SU-DHL-6 (cell line): Measurements from ENCODE around the gene UGT2A3.

Experiments used
- H2AFZ ChIP-seq: fragments of 200-600 bp; sonication (generic); 2 replicates; pipeline ENCODE4 v1.6.1; 2014; ENCODE audit warnings: low read depth, mild to moderate bottlenecking, moderate library complexity, mixed read lengths, antibody characterized with exemption, low read length; ENCODE audit not compliant: severe bottlenecking
- H3F3A ChIP-seq: fragments of 200-600 bp; shearing (Covaris generic); 2 replicates; pipeline ENCODE4 v1.6.0; 2016; ENCODE audit warnings: antibody characterized with exemption, mild to moderate bottlenecking; ENCODE audit not compliant: insufficient read depth
- H3K27ac ChIP-seq: fragments of 200-600 bp; sonication (generic); 2 replicates; pipeline ENCODE4 v1.5.1; 2016; ENCODE audit warnings: low read depth, mild to moderate bottlenecking, low read length, moderate library complexity, mixed read lengths
- H3K27me3 ChIP-seq: fragments of 200-600 bp; sonication (generic), shearing (Covaris generic); 2 replicates; pipeline ENCODE4 v1.6.0; 2014; ENCODE audit warnings: mild to moderate bottlenecking, low read length
- H3K36me3 ChIP-seq: fragments of 200-600 bp; sonication (generic); 2 replicates; pipeline ENCODE4 v1.6.1; 2014; ENCODE audit warnings: mild to moderate bottlenecking, low read length, mixed read lengths
- H3K4me2 ChIP-seq: fragments of 300-600, 200-600 bp; shearing (Covaris generic), sonication (generic); 2 replicates; pipeline ENCODE4 v1.6.0; 2014; ENCODE audit warnings: low read length, low read depth, mild to moderate bottlenecking; ENCODE audit not compliant: poor library complexity, severe bottlenecking
- H3K4me3 ChIP-seq: fragments of 200-600 bp; sonication (generic); 2 replicates; pipeline ENCODE4 v1.5.1; 2014; ENCODE audit warnings: antibody characterized with exemption, low read length, mild to moderate bottlenecking, mixed read lengths; ENCODE audit not compliant: insufficient read depth, poor library complexity, severe bottlenecking
- H3K79me2 ChIP-seq: fragments of 200-600 bp; sonication (generic); 2 replicates; pipeline ENCODE4 v1.6.1; 2014; ENCODE audit warnings: mild to moderate bottlenecking, low read length, moderate library complexity; ENCODE audit not compliant: insufficient read depth
- H3K9ac ChIP-seq: fragments of 200-600 bp; sonication (generic); 2 replicates; pipeline ENCODE4 v1.7.0; 2014; ENCODE audit warnings: mild to moderate bottlenecking, low read length
- H3K9me2 ChIP-seq: fragments of 200-600 bp; sonication (generic); replicated peaks from 2 replicates; pipeline ENCODE4 v1.6.1; 2014; ENCODE audit warnings: low read length; ENCODE audit not compliant: insufficient read depth
- H3K9me3 ChIP-seq: fragments of 200-600 bp; sonication (generic); 2 replicates; pipeline ENCODE4 v1.6.1; 2014; ENCODE audit warnings: low read length, mixed read lengths; ENCODE audit not compliant: insufficient read depth
- H4K20me1 ChIP-seq: fragments of 200-600 bp; sonication (generic); 2 replicates; pipeline ENCODE4 v1.6.1; 2014; ENCODE audit warnings: low read depth, mild to moderate bottlenecking, antibody characterized with exemption, low read length, moderate library complexity, mixed read lengths
- EZH2phosphoT487 ChIP-seq: fragments of 200-600 bp; sonication (generic), shearing (Covaris generic); conservative IDR thresholded peaks from 2 replicates; pipeline ENCODE4 v1.6.1; 2018; ENCODE audit warnings: mild to moderate bottlenecking, antibody characterized with exemption, low read length, moderate library complexity, mixed read lengths
- TF ChIP-seq, protein P1 (sequence below): fragments of 200-600 bp; sonication (generic); IDR thresholded peaks from one replicate; pipeline ENCODE4 v1.5.1; 2017; ENCODE audit warnings: antibody characterized with exemption, mild to moderate bottlenecking, low read length, moderate library complexity; ENCODE audit not compliant: insufficient read depth, poor library complexity, severe bottlenecking

Gene UGT2A3

DNA sequence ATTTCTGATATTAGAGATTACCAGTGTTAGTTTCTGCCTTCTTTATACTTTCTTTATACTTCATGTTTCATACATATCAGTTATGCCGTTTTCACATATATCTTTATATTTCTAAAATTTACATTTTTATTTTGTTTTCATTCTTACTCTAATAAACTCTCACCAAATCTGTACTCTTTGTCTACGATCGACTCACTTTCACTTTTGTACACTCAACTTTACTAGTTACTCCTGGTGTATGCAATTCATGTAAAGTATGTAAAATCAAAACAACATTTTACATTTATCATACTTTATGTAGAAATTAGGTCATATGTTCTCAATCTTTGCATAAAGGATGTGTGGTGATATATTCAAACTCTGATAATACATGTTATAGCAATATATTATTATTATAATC lies 59.9 kb downstream of the UGT2A3 start:
- no peak for TF ChIP-seq EZH2phosphoT487
- TF ChIP-seq, protein P1, sequence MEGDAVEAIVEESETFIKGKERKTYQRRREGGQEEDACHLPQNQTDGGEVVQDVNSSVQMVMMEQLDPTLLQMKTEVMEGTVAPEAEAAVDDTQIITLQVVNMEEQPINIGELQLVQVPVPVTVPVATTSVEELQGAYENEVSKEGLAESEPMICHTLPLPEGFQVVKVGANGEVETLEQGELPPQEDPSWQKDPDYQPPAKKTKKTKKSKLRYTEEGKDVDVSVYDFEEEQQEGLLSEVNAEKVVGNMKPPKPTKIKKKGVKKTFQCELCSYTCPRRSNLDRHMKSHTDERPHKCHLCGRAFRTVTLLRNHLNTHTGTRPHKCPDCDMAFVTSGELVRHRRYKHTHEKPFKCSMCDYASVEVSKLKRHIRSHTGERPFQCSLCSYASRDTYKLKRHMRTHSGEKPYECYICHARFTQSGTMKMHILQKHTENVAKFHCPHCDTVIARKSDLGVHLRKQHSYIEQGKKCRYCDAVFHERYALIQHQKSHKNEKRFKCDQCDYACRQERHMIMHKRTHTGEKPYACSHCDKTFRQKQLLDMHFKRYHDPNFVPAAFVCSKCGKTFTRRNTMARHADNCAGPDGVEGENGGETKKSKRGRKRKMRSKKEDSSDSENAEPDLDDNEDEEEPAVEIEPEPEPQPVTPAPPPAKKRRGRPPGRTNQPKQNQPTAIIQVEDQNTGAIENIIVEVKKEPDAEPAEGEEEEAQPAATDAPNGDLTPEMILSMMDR: no peak
- Histone ChIP-seq H3K79me2 (no peaks in the 10 kb centered on the region), H3F3A (no peaks in the 10 kb centered on the region), H3K27ac (no peak overlapping the region), H2AFZ (no peak overlapping the region), H3K9me3 (no peaks in the 10 kb centered on the region), H3K36me3 (no peaks in the 10 kb centered on the region), H3K4me2 (no peak overlapping the region), H3K9ac (no peak overlapping the region), H4K20me1 (no peaks in the 10 kb centered on the region), H3K27me3 (no peaks in the 10 kb centered on the region), H3K4me3 (no peak overlapping the region), H3K9me2 (no peaks in the 10 kb centered on the region)

DNA sequence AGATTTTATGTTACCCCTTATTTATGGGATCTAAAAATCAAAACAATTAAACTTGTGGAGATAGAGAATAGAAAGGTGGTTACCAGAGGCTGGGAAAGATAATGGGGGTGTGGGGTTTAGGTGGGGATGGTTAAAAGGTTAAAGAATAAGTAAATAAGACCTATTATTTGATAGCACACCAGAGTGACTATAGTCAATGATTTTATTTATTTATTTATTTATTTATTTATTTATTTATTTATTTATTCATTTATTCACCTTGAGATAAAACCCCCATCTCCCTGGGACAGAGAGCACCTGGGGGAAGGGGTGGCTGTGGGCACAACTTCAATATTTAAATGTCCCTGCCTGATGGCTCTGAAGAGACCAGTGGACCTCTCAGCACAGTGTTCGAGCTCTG lies 66.1 kb downstream of the UGT2A3 start:
- H3K4me3 ChIP-seq: no peak overlapping the region
- no peak overlapping the region for H3K4me2 ChIP-seq
- H3K9me2 ChIP-seq: no peaks in the 10 kb centered on the region
- no peaks in the 10 kb centered on the region for H3K9me3 ChIP-seq
- no peak overlapping the region for H2AFZ ChIP-seq
- no peaks in the 10 kb centered on the region for H3K79me2 ChIP-seq
- H3K27me3 ChIP-seq: no peaks in the 10 kb centered on the region
- H4K20me1 ChIP-seq: no peaks in the 10 kb centered on the region
- H3K9ac ChIP-seq: no peak overlapping the region
- H3F3A ChIP-seq: no peaks in the 10 kb centered on the region
- TF ChIP-seq EZH2phosphoT487: no peak
- TF ChIP-seq, protein P1: no peak
- no peaks in the 10 kb centered on the region for H3K36me3 ChIP-seq
- H3K27ac ChIP-seq: no peak overlapping the region

DNA sequence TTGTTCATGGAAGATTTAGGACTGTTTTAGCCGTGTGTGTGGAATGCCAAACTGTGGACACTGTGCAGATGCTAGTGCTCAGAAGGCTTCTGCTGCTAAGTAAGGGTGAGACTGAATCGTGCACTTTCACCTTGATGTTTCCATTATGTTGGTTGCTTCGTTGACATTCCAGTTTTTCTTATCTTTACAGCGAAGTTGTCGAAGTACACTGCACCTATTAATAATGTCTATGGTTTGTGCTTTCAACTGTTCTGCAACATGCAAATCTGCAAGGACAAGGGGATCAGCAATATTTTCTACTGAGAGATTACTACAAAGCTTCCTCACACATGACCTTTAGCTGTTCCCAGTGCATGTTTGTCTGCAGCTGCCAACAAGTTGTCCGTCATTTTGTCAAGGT lies 67.7 kb downstream of the UGT2A3 start:
- H4K20me1 ChIP-seq: no peaks in the 10 kb centered on the region
- H2AFZ ChIP-seq: no peak overlapping the region
- H3K36me3 ChIP-seq: no peaks in the 10 kb centered on the region
- no peaks in the 10 kb centered on the region for H3K27me3 ChIP-seq
- H3F3A ChIP-seq: no peaks in the 10 kb centered on the region
- TF ChIP-seq EZH2phosphoT487: no peak
- TF ChIP-seq, protein P1: no peak
- H3K9ac ChIP-seq: no peak overlapping the region
- H3K9me3 ChIP-seq: no peaks in the 10 kb centered on the region
- H3K9me2 ChIP-seq: no peaks in the 10 kb centered on the region
- H3K27ac ChIP-seq: no peak overlapping the region
- H3K79me2 ChIP-seq: no peaks in the 10 kb centered on the region
- no peak overlapping the region for H3K4me3 ChIP-seq
- H3K4me2 ChIP-seq: no peak overlapping the region
